ENCODE data around the gene TMEM151B. TPM values are rescaled to one million over a fixed set of nuclear protein-coding genes. Genes with fewer than 3 reads are reported as not detected.

The TMEM151B gene
- total RNA-seq, 4 donors from 2014 or later: not detected

- H3K27me3 ChIP-seq: peaks cover 0 to 35% (median 0%) of the 10 kb centered on the region in 4 donors
- H3K9me3 ChIP-seq: no peaks in the 10 kb centered on the region
- TF ChIP-seq POLR2A (IDR thresholded peaks at IDR 0.05) (no peak), CTCF (IDR thresholded peaks at IDR 0.05) (no peak)
- WGBS, 2 donors: 33 to 47% methylated on average over 1 of the region's 1 CpG
- intact Hi-C loops (cut with DNase I): loop anchor here (5.0 kb wide), 1 partner anchor 68 kb away; the partner anchor contains the start of gene NFKBIE
- no peak overlapping the region for H3K27ac ChIP-seq
- peaks cover 0 to 7% (median 0%) of the 10 kb centered on the region in 3 donors for H3K4me1 ChIP-seq
- DNase-seq: no peak
- no peaks in the 10 kb centered on the region for H3K36me3 ChIP-seq
- H3K4me3 ChIP-seq: no peak overlapping the region
Observed at GRCh38 chr6:44335631-44336030, 65.4 kb downstream of the TMEM151B start.

- WGBS, 2 donors: 1 to 6% methylated on average over 11 of the region's 11 CpGs
- Histone ChIP-seq H3K4me1 (peaks cover 0 to 19% (median 0%) of the 10 kb centered on the region in 3 donors), H3K36me3 (no peaks in the 10 kb centered on the region), H3K27ac (no peak overlapping the region), H3K27me3 (peaks cover 0 to 40% (median 5%) of the 10 kb centered on the region in 4 donors), H3K4me3 (no peak overlapping the region), H3K9me3 (no peaks in the 10 kb centered on the region)
- DNase-seq: no peak
- intact Hi-C loops (cut with DNase I): loop anchor here (5.0 kb wide), 1 partner anchor 71 kb away; the partner anchor contains the start of gene NFKBIE
- no peak for TF ChIP-seq POLR2A (IDR thresholded peaks at IDR 0.05)
- peak; percentile 54 to 83 (median 66) for TF ChIP-seq CTCF (IDR thresholded peaks at IDR 0.05)
Observed at GRCh38 chr6:44338228-44339122, 68.2 kb downstream of the TMEM151B start.

GRCh38 chr6:44339301-44339700, 69.1 kb downstream of the TMEM151B start:
- Histone ChIP-seq H3K36me3 (no peaks in the 10 kb centered on the region), H3K4me3 (no peak overlapping the region), H3K9me3 (no peaks in the 10 kb centered on the region), H3K27me3 (peaks cover 0 to 43% (median 5%) of the 10 kb centered on the region in 4 donors), H3K27ac (no peak overlapping the region), H3K4me1 (peaks cover 0 to 19% (median 0%) of the 10 kb centered on the region in 3 donors)
- WGBS, 2 donors: 67 to 82% methylated on average over 3 to 5 of the region's 5 CpGs
- DNase-seq: no peak
- TF ChIP-seq POLR2A (IDR thresholded peaks at IDR 0.05) (no peak), CTCF (IDR thresholded peaks at IDR 0.05) (no peak)
- intact Hi-C loops (cut with DNase I): loop anchor here (5.0 kb wide), 1 partner anchor 72 kb away; the partner anchor contains the start of gene NFKBIE

GRCh38 chr6:44339763-44340625, 69.7 kb downstream of the TMEM151B start:
- intact Hi-C loops (cut with DNase I): loop anchor here (5.0 kb wide), 1 partner anchor 73 kb away; the partner anchor contains the start of gene NFKBIE
- 37 to 38% methylated on average over 4 of the region's 7 CpGs for WGBS, 2 donors
- H3K9me3 ChIP-seq: no peaks in the 10 kb centered on the region
- H3K27ac ChIP-seq: no peak overlapping the region
- H3K4me3 ChIP-seq: no peak overlapping the region
- peaks cover 0 to 19% (median 0%) of the 10 kb centered on the region in 3 donors for H3K4me1 ChIP-seq
- TF ChIP-seq POLR2A (IDR thresholded peaks at IDR 0.05) (no peak), CTCF (IDR thresholded peaks at IDR 0.05) (no peak)
- peaks cover 0 to 49% (median 5%) of the 10 kb centered on the region in 4 donors for H3K27me3 ChIP-seq
- no peaks in the 10 kb centered on the region for H3K36me3 ChIP-seq
- no peak for DNase-seq
